ENCODE measurements around the gene SCGB1D2.

DNA sequence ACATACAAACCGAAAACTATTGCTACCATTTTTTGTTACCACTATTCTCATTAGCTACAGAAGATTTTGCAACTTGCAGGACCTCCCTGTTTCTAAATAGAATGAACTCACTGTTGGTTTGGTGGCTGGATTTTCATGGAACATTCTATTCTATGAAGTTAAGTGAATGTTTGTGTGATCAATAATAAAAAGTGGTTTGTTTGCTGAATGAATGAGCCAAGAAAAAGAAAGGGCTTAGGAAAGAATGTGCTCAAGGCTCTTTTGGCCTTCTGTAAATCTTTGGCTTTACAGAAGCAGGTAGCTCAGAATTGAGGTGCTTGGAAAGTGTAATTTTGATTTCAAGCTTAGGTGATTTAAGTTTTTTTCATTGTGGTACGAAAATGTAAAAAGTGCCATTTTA, 5.9 kb upstream of the SCGB1D2 start:
- TF ChIP-seq CTCF (IDR thresholded peaks at IDR 0.05), result no peak
- TF ChIP-seq ZFX (IDR thresholded peaks at IDR 0.05; ENCODE audit: borderline replicate concordance), result no peak
